Mesenchymal stem cell (in vitro differentiated cells and primary cell): ENCODE results near the gene SNRNP70.
"Not testable (repeated sequence)": the region's sequence is repeated elsewhere in the genome, so short reads cannot be mapped to it uniquely, and the experiment has no call there.

Source experiments
- DNase-seq: peaks from one replicate; pipeline ENCODE4 v3.0.0-alpha.2; 2013
- H2AFZ ChIP-seq: one replicate; pipeline ENCODE4 v1.6.1; 2013; ENCODE audit warnings: low read depth, mild to moderate bottlenecking, control low read depth, inconsistent platforms, low read length, moderate library complexity
- H2AK5ac ChIP-seq: 2 replicates; pipeline ENCODE4 v1.6.1; 2013; ENCODE audit warnings: low read length, moderate library complexity, mild to moderate bottlenecking, inconsistent platforms; ENCODE audit not compliant: severe bottlenecking
- H2BK120ac ChIP-seq: one replicate; pipeline ENCODE4 v1.6.1; 2013; ENCODE audit warnings: low read depth, mild to moderate bottlenecking, inconsistent platforms, low read length, moderate library complexity
- H2BK12ac ChIP-seq, 2 experiments: one replicate each; pipeline ENCODE4 v1.6.1; 2013; ENCODE audit warnings: inconsistent platforms in 2 of 2, low read length in 2 of 2, mild to moderate bottlenecking in 2 of 2, moderate library complexity in 2 of 2, control low read depth in 1 of 2
- H2BK15ac ChIP-seq: one replicate; pipeline ENCODE4 v1.6.1; 2013; ENCODE audit warnings: mild to moderate bottlenecking, low read depth, inconsistent platforms; ENCODE audit not compliant: poor library complexity, severe bottlenecking
- H2BK5ac ChIP-seq: 2 replicates; pipeline ENCODE4 v1.6.1; 2013; ENCODE audit warnings: low read depth, mild to moderate bottlenecking, low read length, control low read depth, inconsistent platforms; ENCODE audit not compliant: poor library complexity, severe bottlenecking
- H3K14ac ChIP-seq, 2 experiments: one replicate each; pipeline ENCODE4 v1.6.1; 2013; ENCODE audit warnings: inconsistent platforms in 2 of 2, low read length in 2 of 2, control low read depth in 1 of 2, mild to moderate bottlenecking in 1 of 2, moderate library complexity in 1 of 2
- H3K18ac ChIP-seq, 2 experiments: one replicate each; pipeline ENCODE4 v1.6.1; 2013; ENCODE audit warnings: inconsistent platforms in 2 of 2, low read length in 2 of 2, control low read depth in 1 of 2, low read depth in 1 of 2, mild to moderate bottlenecking in 1 of 2
- H3K23ac ChIP-seq, 2 experiments: one replicate each; pipeline ENCODE4 v1.6.1; 2013; ENCODE audit warnings: inconsistent platforms in 2 of 2, low read length in 2 of 2, mild to moderate bottlenecking in 2 of 2, moderate library complexity in 2 of 2, control low read depth in 1 of 2
- H3K27ac ChIP-seq: 2 replicates; pipeline ENCODE4 v1.5.1; 2013; ENCODE audit warnings: mild to moderate bottlenecking, moderate library complexity, low read length, control low read depth, inconsistent platforms; ENCODE audit not compliant: poor library complexity, severe bottlenecking
- H3K27me3 ChIP-seq, 2 experiments: 2 replicates each; pipeline versions ENCODE4 v1.6.1 to v1.7.0; 2013; ENCODE audit warnings: low read length in 2 of 2, mild to moderate bottlenecking in 2 of 2, moderate library complexity in 2 of 2, control low read depth in 1 of 2, inconsistent platforms in 1 of 2; ENCODE audit not compliant: control insufficient read depth in 1 of 2, insufficient read depth in 1 of 2
- H3K36me3 ChIP-seq, 2 experiments: 2 replicates each; pipeline versions ENCODE4 v1.6.1 to v1.7.0; 2013; ENCODE audit warnings: low read length in 2 of 2, control low read depth in 1 of 2, inconsistent platforms in 1 of 2, low read depth in 1 of 2, mild to moderate bottlenecking in 1 of 2; ENCODE audit not compliant: insufficient read depth in 2 of 2, control insufficient read depth in 1 of 2
- H3K4ac ChIP-seq, 2 experiments: one replicate each; pipeline ENCODE4 v1.6.1; 2013; ENCODE audit warnings: inconsistent platforms in 2 of 2, low read length in 2 of 2, mild to moderate bottlenecking in 2 of 2, moderate library complexity in 2 of 2, control low read depth in 1 of 2, low read depth in 1 of 2
- H3K4me1 ChIP-seq: 2 replicates; pipeline ENCODE4 v1.6.1; 2013; ENCODE audit warnings: low read depth, low read length, control low read depth; ENCODE audit not compliant: control insufficient read depth, insufficient read depth
- H3K4me2 ChIP-seq: 2 replicates; pipeline ENCODE4 v1.6.1; 2013; ENCODE audit warnings: low read length, mild to moderate bottlenecking, inconsistent platforms; ENCODE audit not compliant: poor library complexity, severe bottlenecking
- H3K4me3 ChIP-seq, 2 experiments: 2 replicates each; pipeline versions ENCODE4 v1.5.1 to v1.7.0; 2013; ENCODE audit warnings: low read length in 2 of 2, mild to moderate bottlenecking in 2 of 2, control low read depth in 1 of 2, low read depth in 1 of 2; ENCODE audit not compliant: insufficient read depth in 1 of 2
- H3K79me1 ChIP-seq: replicated peaks from 2 replicates; pipeline ENCODE4 v1.6.1; 2013; ENCODE audit warnings: mild to moderate bottlenecking, control low read depth, low read length, inconsistent platforms; ENCODE audit not compliant: poor library complexity, severe bottlenecking
- H3K9ac ChIP-seq: 2 replicates; pipeline ENCODE4 v1.7.0; 2013; ENCODE audit warnings: mild to moderate bottlenecking, low read length, moderate library complexity
- H3K9me3 ChIP-seq: 2 replicates; pipeline ENCODE4 v1.7.0; 2013; ENCODE audit warnings: mild to moderate bottlenecking, low read length; ENCODE audit not compliant: control insufficient read depth
- H4K8ac ChIP-seq: one replicate; pipeline ENCODE4 v1.6.1; 2013; ENCODE audit warnings: inconsistent platforms, mild to moderate bottlenecking, low read length, moderate library complexity
- H4K91ac ChIP-seq: one replicate; pipeline ENCODE4 v1.6.1; 2013; ENCODE audit warnings: mild to moderate bottlenecking, low read length, inconsistent platforms
- WGBS: methylation state at CpG from one replicate; pipeline ENCODE4 v1.1.7; 2013; ENCODE audit warnings: mixed read lengths; 5-methylcytosine and 5-hydroxymethylcytosine counted together

SNRNP70 gene

GRCh38 chr19:49074869-49075268, 10.4 kb upstream of the SNRNP70 start:
- H3K27ac ChIP-seq, H3K4me3 ChIP-seq, H3K9ac ChIP-seq, H3K23ac ChIP-seq, H2BK120ac ChIP-seq, H2AFZ ChIP-seq, H3K79me1 ChIP-seq, H2BK5ac ChIP-seq, H3K4ac ChIP-seq, H2BK15ac ChIP-seq, H4K8ac ChIP-seq, H3K9me3 ChIP-seq, H3K36me3 ChIP-seq, H3K4me1 ChIP-seq, H3K14ac ChIP-seq, H3K18ac ChIP-seq, H3K4me2 ChIP-seq, H4K91ac ChIP-seq, H2AK5ac ChIP-seq, H2BK12ac ChIP-seq: not testable (repeated sequence)
- 21% methylated on average over 7 of the region's 9 CpGs for WGBS
- peak; percentile 59 for DNase-seq
- peaks cover 36 to 39% of the 10 kb centered on the region in 2 experiments for H3K27me3 ChIP-seq

GRCh38 chr19:49080392-49080791, 4.9 kb upstream of the SNRNP70 start:
- no peak overlapping the region for H3K4ac ChIP-seq
- H3K14ac ChIP-seq: no peak overlapping the region
- H3K4me1 ChIP-seq: peaks cover 3% of the 10 kb centered on the region
- H3K9ac ChIP-seq: no peak overlapping the region
- no peak overlapping the region for H2BK120ac ChIP-seq
- no peaks in the 10 kb centered on the region for H3K36me3 ChIP-seq
- H3K79me1 ChIP-seq: no peaks in the 10 kb centered on the region
- no peak overlapping the region for H3K4me2 ChIP-seq
- no peak overlapping the region for H2BK12ac ChIP-seq
- H3K27me3 ChIP-seq: no peaks in the 10 kb centered on the region
- H2BK15ac ChIP-seq: no peak overlapping the region
- no peak overlapping the region for H4K91ac ChIP-seq
- no peak overlapping the region for H4K8ac ChIP-seq
- 97% methylated on average over 3 of the region's 4 CpGs for WGBS
- H3K18ac ChIP-seq: no peak overlapping the region
- no peak overlapping the region for H3K27ac ChIP-seq
- H3K4me3 ChIP-seq: no peak overlapping the region
- H3K9me3 ChIP-seq: no peaks in the 10 kb centered on the region
- no peak overlapping the region for H2BK5ac ChIP-seq
- no peak overlapping the region for H2AFZ ChIP-seq
- no peak overlapping the region for H3K23ac ChIP-seq
- no peak for DNase-seq
- no peak overlapping the region for H2AK5ac ChIP-seq

GRCh38 chr19:49081273-49081672, 4.0 kb upstream of the SNRNP70 start:
- Histone ChIP-seq H3K14ac (no peak overlapping the region), H3K27ac (no peak overlapping the region), H3K18ac (no peak overlapping the region), H2BK120ac (no peak overlapping the region), H2AK5ac (no peak overlapping the region), H2BK12ac (no peak overlapping the region), H3K4me2 (no peak overlapping the region), H3K4me3 (no peak overlapping the region), H3K79me1 (no peaks in the 10 kb centered on the region), H3K4ac (no peak overlapping the region), H4K8ac (no peak overlapping the region), H4K91ac (no peak overlapping the region), H3K4me1 (peaks cover 4% of the 10 kb centered on the region), H3K36me3 (peaks cover 0 to under 1% of the 10 kb centered on the region in 2 experiments), H3K9ac (no peak overlapping the region), H2BK15ac (no peak overlapping the region), H2BK5ac (no peak overlapping the region), H2AFZ (no peak overlapping the region), H3K23ac (no peak overlapping the region), H3K27me3 (no peaks in the 10 kb centered on the region), H3K9me3 (no peaks in the 10 kb centered on the region)
- 75% methylated on average over 1 of the region's 1 CpG for WGBS
- DNase-seq: no peak

- Histone ChIP-seq H3K4me2 (peak overlapping the region; percentile 60), H3K18ac (peak overlapping the region in 1 of 2 experiments; percentile 88), H3K9ac (peak overlapping the region; percentile 98), H3K4me1 (peaks cover 17% of the 10 kb centered on the region), H3K9me3 (no peaks in the 10 kb centered on the region), H2BK120ac (no peak overlapping the region), H3K27ac (peak overlapping the region; percentile 79), H3K36me3 (peaks cover 17 to 18% of the 10 kb centered on the region in 2 experiments), H3K79me1 (no peaks in the 10 kb centered on the region), H2BK12ac (no peak overlapping the region), H3K14ac (no peak overlapping the region), H2AK5ac (peak overlapping the region; percentile 53), H4K8ac (peak overlapping the region; percentile 96), H2BK15ac (no peak overlapping the region), H3K23ac (no peak overlapping the region), H2BK5ac (no peak overlapping the region), H3K4ac (peak overlapping the region; percentile 24 to 55), H4K91ac (peak overlapping the region; percentile 34), H2AFZ (no peak overlapping the region), H3K27me3 (no peaks in the 10 kb centered on the region), H3K4me3 (peak overlapping the region in 1 of 2 experiments; percentile 95)
- no peak for DNase-seq
- 86% methylated on average over 25 of the region's 26 CpGs for WGBS
Measured at GRCh38 chr19:49084206-49085019, 838 bp upstream of the SNRNP70 start.
